IMR-90 (cell line): ENCODE data around the gene ERC2. TPM values are rescaled to one million over a fixed set of nuclear protein-coding genes. Genes with fewer than 3 reads are reported as not detected.

Experiments used
- ATAC-seq: fragments of 200-7000 bp; cut with Tn5 transposase; 2 replicates; pipeline ENCODE4 v1.9.1; 2020; ENCODE audit warnings: low read depth, mild to moderate bottlenecking, moderate library complexity
- BruUV-seq: library from RNA; stranded (reverse); fragments of 400-500 nt; replicated peaks from 2 replicates; lab custom pipeline; 2021; lab: Mats Ljungman, UMichigan
- CTCF ChIA-PET: fragments of 300-600 bp; formaldehyde crosslinking; extraction: SDS; loops from one replicate; lab custom pipeline; 2021; ENCODE audit warnings: antibody characterized with exemption; lab: Yijun Ruan, JAX
- POLR2A ChIA-PET: fragments of 300-600 bp; sonication (Branson Sonifier 250); formaldehyde crosslinking; loops from one replicate; lab custom pipeline; 2022; ENCODE audit warnings: antibody characterized with exemption; ENCODE audit not compliant: unreplicated experiment; lab: Charles Lee
- DNase-seq: peaks from one replicate; pipeline ENCODE4 v3.0.0; 2013
- H2AFZ ChIP-seq: replicated peaks from 2 replicates; pipeline ENCODE3; 2013; ENCODE audit warnings: low read length, mild to moderate bottlenecking; ENCODE audit not compliant: poor library complexity
- H2AK5ac ChIP-seq: 2 replicates; pipeline ENCODE4 v1.6.1; 2013; ENCODE audit warnings: low read depth, low read length, inconsistent platforms
- H2AK9ac ChIP-seq: replicated peaks from 2 replicates; pipeline ENCODE3; 2013; ENCODE audit warnings: mild to moderate bottlenecking, low read depth, low read length, moderate library complexity; ENCODE audit not compliant: poor library complexity
- H2BK120ac ChIP-seq: 2 replicates; pipeline ENCODE4 v1.6.1; 2013; ENCODE audit warnings: low read depth, low read length, inconsistent platforms
- H2BK15ac ChIP-seq: 3 replicates; pipeline ENCODE4 v1.6.1; 2013; ENCODE audit warnings: low read depth, low read length, inconsistent platforms
- H2BK20ac ChIP-seq: 2 replicates; pipeline ENCODE4 v1.6.1; 2013; ENCODE audit warnings: low read depth, mild to moderate bottlenecking, inconsistent platforms, low read length, moderate library complexity
- H2BK5ac ChIP-seq: 2 replicates; pipeline ENCODE4 v1.6.1; 2013; ENCODE audit warnings: mild to moderate bottlenecking, low read depth, low read length, inconsistent platforms; ENCODE audit not compliant: poor library complexity, severe bottlenecking
- H3K14ac ChIP-seq: replicated peaks from 2 replicates; pipeline ENCODE4 v1.6.1; 2013; ENCODE audit warnings: low read depth, low read length, inconsistent platforms
- H3K18ac ChIP-seq: 2 replicates; pipeline ENCODE4 v1.6.1; 2013; ENCODE audit warnings: low read depth, low read length, control low read depth
- H3K23ac ChIP-seq: 2 replicates; pipeline ENCODE4 v1.6.1; 2013; ENCODE audit warnings: low read depth, low read length, inconsistent platforms
- H3K27ac ChIP-seq: 2 replicates; pipeline ENCODE4 v1.5.1; 2013; ENCODE audit warnings: mild to moderate bottlenecking, control low read depth, low read length; ENCODE audit not compliant: insufficient read depth
- H3K27me3 ChIP-seq: 2 replicates; pipeline ENCODE4 v1.6.1; 2013; ENCODE audit warnings: low read length; ENCODE audit not compliant: control insufficient read depth, insufficient read depth
- H3K36me3 ChIP-seq: 2 replicates; pipeline ENCODE4 v1.6.1; 2013; ENCODE audit warnings: low read length, mixed read lengths; ENCODE audit not compliant: control insufficient read depth, insufficient read depth
- H3K4ac ChIP-seq: 2 replicates; pipeline ENCODE4 v1.6.1; 2013; ENCODE audit warnings: low read depth, low read length, inconsistent platforms
- H3K4me1 ChIP-seq: 2 replicates; pipeline ENCODE4 v1.6.1; 2013; ENCODE audit warnings: low read length, mixed read lengths; ENCODE audit not compliant: control insufficient read depth, insufficient read depth
- H3K4me2 ChIP-seq: 2 replicates; pipeline ENCODE4 v1.6.1; 2013; ENCODE audit warnings: low read depth, mild to moderate bottlenecking, control low read depth, low read length, moderate library complexity
- H3K4me3 ChIP-seq: 2 replicates; pipeline ENCODE4 v1.5.1; 2013; ENCODE audit warnings: low read depth, mild to moderate bottlenecking, control low read depth, low read length, moderate library complexity; ENCODE audit not compliant: insufficient read depth
- H3K56ac ChIP-seq: 2 replicates; pipeline ENCODE4 v1.6.1; 2013; ENCODE audit warnings: low read length, inconsistent platforms; ENCODE audit not compliant: insufficient read depth; ENCODE audit errors: extremely low read depth
- H3K79me1 ChIP-seq, 2 experiments: 2 replicates each; pipeline ENCODE4 v1.6.1; 2013; ENCODE audit warnings: low read length in 2 of 2, inconsistent platforms in 1 of 2, low read depth in 1 of 2
- H3K9ac ChIP-seq: 2 replicates; pipeline ENCODE4 v1.6.1; 2013; ENCODE audit warnings: low read depth, low read length, control low read depth
- H3K9me1 ChIP-seq: 2 replicates; pipeline ENCODE4 v1.6.1; 2013; ENCODE audit warnings: low read length, inconsistent platforms; ENCODE audit not compliant: insufficient read depth
- H3K9me3 ChIP-seq: 2 replicates; pipeline ENCODE4 v1.6.1; 2013; ENCODE audit warnings: low read length; ENCODE audit not compliant: control insufficient read depth, insufficient read depth
- H4K20me1 ChIP-seq: 2 replicates; pipeline ENCODE4 v1.6.1; 2013; ENCODE audit warnings: low read length, inconsistent platforms; ENCODE audit not compliant: insufficient read depth
- H4K5ac ChIP-seq: 2 replicates; pipeline ENCODE4 v1.6.1; 2013; ENCODE audit warnings: mild to moderate bottlenecking, low read depth, low read length, control low read depth
- H4K8ac ChIP-seq, 2 experiments: 2 replicates each; pipeline ENCODE4 v1.6.1; 2013; ENCODE audit warnings: low read depth in 2 of 2, low read length in 2 of 2, control low read depth in 1 of 2, inconsistent platforms in 1 of 2
- H4K91ac ChIP-seq: 2 replicates; pipeline ENCODE4 v1.6.1; 2013; ENCODE audit warnings: low read depth, low read length, inconsistent platforms; ENCODE audit not compliant: insufficient read depth
- MAFK ChIP-seq: IDR thresholded peaks from 2 replicates; pipeline ENCODE4 v1.6.1; 2012; ENCODE audit warnings: low read depth, low read length, improper control_type of control experiment
- USF2 ChIP-seq: fragments of 150-350 bp; IDR thresholded peaks from 2 replicates; pipeline ENCODE4 v1.6.1; 2017; ENCODE audit warnings: mild to moderate bottlenecking, antibody characterized with exemption, low read length, low read depth
- WGBS, 2 experiments: methylation state at CpG; one replicate each; pipeline versions ENCODE4 v1.1.5 to v1.1.7; 2013; ENCODE audit warnings: missing lambda C conversion rate in 2 of 2; ENCODE audit not compliant: insufficient read length in 1 of 2; ENCODE audit errors: extremely low coverage in 2 of 2; 5-methylcytosine and 5-hydroxymethylcytosine counted together
- dilution Hi-C: fragments of 300-500 bp; cut with HindIII; formaldehyde crosslinking; loops from one replicate; pipeline ENCODE4 v1.14.3; 2018; ENCODE audit warnings: low sequenced_read_pairs; ENCODE audit not compliant: unreplicated experiment
- in situ Hi-C: fragments of 300-500 bp; cut with MboI; formaldehyde crosslinking; loops from 3 replicates; pipeline ENCODE4 v1.14.3; 2019; ENCODE audit warnings: low sequenced_read_pairs, inconsistent platforms, mixed read lengths
- intact Hi-C: fragments of 100-400 bp; cut with micrococcal nuclease; formaldehyde crosslinking; loops from 2 replicates; pipeline ENCODE4 v1.10.0; 2022
- polyA plus RNA-seq, 3 experiments: library from polyadenylated mRNA; depleted of rRNA; stranded (reverse); fragments of >200 nt; gene quantifications; 2 replicates each; pipeline ENCODE4 v1.2.3, GENCODE V29; 2012; ENCODE audit warnings: low replicate concordance in 1 of 3
- total RNA-seq: library from RNA; depleted of rRNA; stranded (reverse); fragments of >200 nt; gene quantifications from 2 replicates; pipeline ENCODE4 v1.2.3, GENCODE V29; 2012

Gene ERC2
- total and polyA plus RNA-seq, 2 of the 4 experiments (the other 2 are of a cell fraction): 0.17 to 0.18 TPM

DNA sequence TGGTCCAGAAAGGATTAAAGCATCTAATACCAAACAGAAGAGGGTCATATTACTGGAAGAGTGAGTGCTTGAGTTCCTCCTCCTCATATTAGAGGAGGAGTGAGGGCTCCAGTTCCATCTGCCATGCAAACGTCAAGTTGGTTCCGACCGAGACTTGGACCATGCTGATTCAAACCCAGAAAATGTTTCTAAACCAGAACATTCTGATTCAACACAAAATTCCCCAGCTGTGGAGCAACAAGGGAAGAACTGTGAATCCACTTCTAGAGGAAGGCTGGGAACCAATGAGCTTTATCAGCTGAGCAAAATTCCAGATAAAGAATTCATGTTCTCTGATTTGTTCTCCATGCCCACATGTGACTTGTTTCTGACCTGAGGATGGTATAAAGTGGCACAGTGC, 845.5 kb downstream of the ERC2 start:
- in situ Hi-C loops: no loop called here

More for the DNA sequence above, 845.5 kb downstream of the ERC2 start:
- BruUV-seq: no TSS peak
- H3K9me1 ChIP-seq: peaks cover 10% of the 10 kb centered on the region
- H4K20me1 ChIP-seq: no peaks in the 10 kb centered on the region
- peak overlapping the region; percentile 57 for H3K23ac ChIP-seq
- no peaks in the 10 kb centered on the region for H3K79me1 ChIP-seq
- H3K27ac ChIP-seq: peak overlapping the region; percentile 64; the same call in 1 of the 2 replicates
- intact Hi-C loops: loop anchor here (1.0 to 10.0 kb wide), 4 partner anchors 100 to 428 kb away; no protein-coding TSS in a partner anchor
- no peak overlapping the region for H3K4me2 ChIP-seq
- H2BK15ac ChIP-seq: peak overlapping the region; percentile 61; the same call in 2 of the 3 replicates
- H4K91ac ChIP-seq: peak overlapping the region; percentile 76
- no peaks in the 10 kb centered on the region for H3K9me3 ChIP-seq
- no peak overlapping the region for H2AFZ ChIP-seq
- no peak overlapping the region for H2AK9ac ChIP-seq
- H3K18ac ChIP-seq: peak overlapping the region; percentile 66
- peak overlapping the region; percentile 77; the same call in 1 of the 2 replicates for H3K14ac ChIP-seq
- no peak overlapping the region; the same call in 1 of the 2 replicates for H3K56ac ChIP-seq
- peak overlapping the region; percentile 18 for H2BK5ac ChIP-seq
- WGBS, 2 experiments: no CpG with 5 or more reads among the region's 3 CpGs
- peak; percentile 48 for TF ChIP-seq USF2
- TF ChIP-seq MAFK: no peak
- peak overlapping the region; percentile 44 for H2BK20ac ChIP-seq
- peak overlapping the region; percentile 68; the same call in 1 of the 2 replicates for H2AK5ac ChIP-seq
- H4K5ac ChIP-seq: peak overlapping the region; percentile 50
- H3K9ac ChIP-seq: no peak overlapping the region
- H3K4ac ChIP-seq: peak overlapping the region; percentile 87
- peaks cover 18% of the 10 kb centered on the region for H3K4me1 ChIP-seq
- ATAC-seq (peak; percentile 79), DNase-seq (peak; percentile 50)
- H3K4me3 ChIP-seq: no peak overlapping the region
- POLR2A ChIA-PET: interaction anchor here (1.2 kb wide), 1 partner anchor 136 kb away, joined by 3 read pairs; the partner anchor contains the start of gene WNT5A
- dilution Hi-C loops: no loop called here
- CTCF ChIA-PET: no interaction called here
- peak overlapping the region; percentile 15 to 82; a peak in 3 of 4 replicates for H4K8ac ChIP-seq
- peak overlapping the region; percentile 89 for H2BK120ac ChIP-seq
- no peaks in the 10 kb centered on the region for H3K27me3 ChIP-seq
- H3K36me3 ChIP-seq: no peaks in the 10 kb centered on the region
